Activated CD8-positive, alpha-beta memory T cell treated with anti-CD3 and anti-CD28 coated beads, Interleukin-2, amount 50 U/mL, for 48 hours (primary cell): ENCODE measurements around the gene CARD11.
"Not testable (repeated sequence)": the region's sequence is repeated elsewhere in the genome, so short reads cannot be mapped to it uniquely, and the experiment has no call there.

Source experiments
- DNase-seq: peaks from one replicate; pipeline ENCODE4 v3.0.0-alpha.2; 2020

Gene CARD11

GRCh38 chr7:3063016-3063753, 19.5 kb upstream of the CARD11 start:
- peak; percentile 85 for DNase-seq

GRCh38 chr7:3057066-3057420, 13.4 kb upstream of the CARD11 start:
- no peak for DNase-seq

- no peak for DNase-seq
Measured at GRCh38 chr7:3056234-3057065, 12.8 kb upstream of the CARD11 start.

GRCh38 chr7:3055626-3056025, 12.0 kb upstream of the CARD11 start:
- no peak for DNase-seq

- peak; percentile 84 for DNase-seq
Measured at GRCh38 chr7:3042861-3043489, 692 bp downstream of the CARD11 start.

- DNase-seq, result peak; percentile 47
Measured at GRCh38 chr7:3041986-3042675, 1.5 kb downstream of the CARD11 start.

- DNase-seq, result peak; percentile 48
Measured at GRCh38 chr7:3039787-3040186, 3.9 kb downstream of the CARD11 start.

- peak; percentile 34 for DNase-seq
Measured at GRCh38 chr7:3038011-3038410, 5.7 kb downstream of the CARD11 start.

- DNase-seq, result no peak
Measured at GRCh38 chr7:3037259-3037658, 6.4 kb downstream of the CARD11 start.

GRCh38 chr7:3034591-3035150, 9.0 kb downstream of the CARD11 start:
- no peak for DNase-seq

GRCh38 chr7:3033581-3033980, 10.1 kb downstream of the CARD11 start:
- DNase-seq, result no peak

GRCh38 chr7:3033136-3033535, 10.5 kb downstream of the CARD11 start:
- no peak for DNase-seq

- peak; percentile 22 for DNase-seq
Measured at GRCh38 chr7:3032256-3032655, 11.4 kb downstream of the CARD11 start.

- DNase-seq, result peak; percentile 48
Measured at GRCh38 chr7:3029138-3029537, 14.5 kb downstream of the CARD11 start.

GRCh38 chr7:3028758-3029093, 14.9 kb downstream of the CARD11 start:
- peak; percentile 23 for DNase-seq

GRCh38 chr7:3028071-3028757, 15.5 kb downstream of the CARD11 start:
- DNase-seq, result peak; percentile 72

- DNase-seq, result peak; percentile 17
Measured at GRCh38 chr7:3027005-3027845, 16.4 kb downstream of the CARD11 start.

- no peak for DNase-seq
Measured at GRCh38 chr7:3025616-3026015, 18.1 kb downstream of the CARD11 start.

- DNase-seq, result no peak
Measured at GRCh38 chr7:3021825-3022224, 21.8 kb downstream of the CARD11 start.

- DNase-seq, result not testable (repeated sequence)
Measured at GRCh38 chr7:3021224-3021623, 22.4 kb downstream of the CARD11 start.

GRCh38 chr7:3020416-3020815, 23.3 kb downstream of the CARD11 start:
- DNase-seq, result no peak
